HUES64 (cell line): ENCODE measurements around the gene IARS1.

Source experiments
- H3K27ac ChIP-seq: 2 replicates; pipeline ENCODE4 v1.7.0; 2013; ENCODE audit warnings: low read depth, low read length, inconsistent platforms
- H3K27me3 ChIP-seq: 2 replicates; pipeline ENCODE4 v1.6.1; 2013; ENCODE audit warnings: mild to moderate bottlenecking, low read length; ENCODE audit not compliant: insufficient read depth
- H3K36me3 ChIP-seq: 2 replicates; pipeline ENCODE4 v1.6.1; 2013; ENCODE audit warnings: mild to moderate bottlenecking, low read length; ENCODE audit not compliant: insufficient read depth
- H3K4me1 ChIP-seq: 2 replicates; pipeline ENCODE4 v1.6.1; 2013; ENCODE audit warnings: mild to moderate bottlenecking, low read length, moderate library complexity; ENCODE audit not compliant: insufficient read depth
- H3K4me3 ChIP-seq: 2 replicates; pipeline ENCODE4 v1.5.1; 2013; ENCODE audit warnings: mild to moderate bottlenecking, low read length, moderate library complexity
- H3K9ac ChIP-seq: 2 replicates; pipeline ENCODE4 v1.6.1; 2013; ENCODE audit warnings: mild to moderate bottlenecking, low read depth, low read length
- H3K9me3 ChIP-seq: 2 replicates; pipeline ENCODE4 v1.6.1; 2013; ENCODE audit warnings: low read depth, low read length; ENCODE audit not compliant: insufficient read depth
- WGBS: fragments of 150-250, 120-280 bp; methylation state at CpG from one replicate; pipeline ENCODE4 v1.1.7; 2013; ENCODE audit warnings: missing lambda C conversion rate; 5-methylcytosine and 5-hydroxymethylcytosine counted together

IARS1 gene

GRCh38 chr9:92324431-92324830, 30.9 kb upstream of the IARS1 start:
- no peak overlapping the region for H3K27ac ChIP-seq
- H3K9me3 ChIP-seq: no peaks in the 10 kb centered on the region
- H3K4me3 ChIP-seq: peak overlapping the region; percentile 83
- peaks cover 39% of the 10 kb centered on the region for H3K36me3 ChIP-seq
- 45% methylated on average over 2 of the region's 2 CpGs for WGBS
- 0 out of 2 replicates have a peak, but pooled peaks cover 8% of the 10 kb centered on the region for H3K4me1 ChIP-seq
- H3K27me3 ChIP-seq: no peaks in the 10 kb centered on the region
- peak overlapping the region; percentile 99 for H3K9ac ChIP-seq

GRCh38 chr9:92315456-92315855, 22.0 kb upstream of the IARS1 start:
- H3K27ac ChIP-seq: no peak overlapping the region
- no peaks in the 10 kb centered on the region for H3K4me1 ChIP-seq
- WGBS: 96% methylated on average over 4 of the region's 5 CpGs
- no peak overlapping the region for H3K4me3 ChIP-seq
- no peaks in the 10 kb centered on the region for H3K9me3 ChIP-seq
- no peak overlapping the region for H3K9ac ChIP-seq
- no peaks in the 10 kb centered on the region for H3K27me3 ChIP-seq
- peaks cover 92% of the 10 kb centered on the region for H3K36me3 ChIP-seq

GRCh38 chr9:92313624-92314012, 20.1 kb upstream of the IARS1 start:
- peaks cover 92% of the 10 kb centered on the region for H3K36me3 ChIP-seq
- 96% methylated on average over 2 of the region's 2 CpGs for WGBS

GRCh38 chr9:92312887-92313623, 19.6 kb upstream of the IARS1 start:
- H3K4me3 ChIP-seq: no peak overlapping the region
- 98% methylated on average over 6 of the region's 6 CpGs for WGBS
- H3K9ac ChIP-seq: no peak overlapping the region
- H3K27me3 ChIP-seq: no peaks in the 10 kb centered on the region
- no peak overlapping the region for H3K27ac ChIP-seq
- no peaks in the 10 kb centered on the region for H3K4me1 ChIP-seq
- H3K9me3 ChIP-seq: no peaks in the 10 kb centered on the region
- peaks cover 92% of the 10 kb centered on the region for H3K36me3 ChIP-seq

More at GRCh38 chr9:92313624-92314012, 20.1 kb upstream of the IARS1 start:
- Histone ChIP-seq H3K4me1 (no peaks in the 10 kb centered on the region), H3K27ac (no peak overlapping the region), H3K27me3 (no peaks in the 10 kb centered on the region), H3K9ac (no peak overlapping the region), H3K4me3 (no peak overlapping the region), H3K9me3 (no peaks in the 10 kb centered on the region)

- Histone ChIP-seq H3K27me3 (no peaks in the 10 kb centered on the region), H3K4me1 (no peaks in the 10 kb centered on the region), H3K9ac (no peak overlapping the region), H3K27ac (no peak overlapping the region), H3K9me3 (no peaks in the 10 kb centered on the region), H3K36me3 (peaks cover 93% of the 10 kb centered on the region), H3K4me3 (no peak overlapping the region)
- 95% methylated on average over 3 of the region's 3 CpGs for WGBS
Observed at GRCh38 chr9:92310562-92310961, 17.1 kb upstream of the IARS1 start.

- Histone ChIP-seq H3K9ac (no peak overlapping the region), H3K4me1 (no peaks in the 10 kb centered on the region), H3K27ac (no peak overlapping the region), H3K27me3 (no peaks in the 10 kb centered on the region), H3K4me3 (no peak overlapping the region), H3K9me3 (no peaks in the 10 kb centered on the region), H3K36me3 (peaks cover 93% of the 10 kb centered on the region)
Observed at GRCh38 chr9:92308893-92309292, 15.4 kb upstream of the IARS1 start.

GRCh38 chr9:92300936-92301335, 7.4 kb upstream of the IARS1 start:
- H3K27ac ChIP-seq: no peak overlapping the region
- H3K9me3 ChIP-seq: no peaks in the 10 kb centered on the region
- H3K36me3 ChIP-seq: peaks cover 92% of the 10 kb centered on the region
- no peak overlapping the region for H3K9ac ChIP-seq
- whole genome bisulfite sequencing: 100% methylated on average over 1 of the region's 1 CpG
- no peaks in the 10 kb centered on the region for H3K27me3 ChIP-seq
- H3K4me3 ChIP-seq: no peak overlapping the region
- no peaks in the 10 kb centered on the region for H3K4me1 ChIP-seq

GRCh38 chr9:92299116-92299515, 5.6 kb upstream of the IARS1 start:
- no peaks in the 10 kb centered on the region for H3K9me3 ChIP-seq
- 88% methylated on average over 1 of the region's 1 CpG for WGBS
- H3K4me3 ChIP-seq: no peak overlapping the region
- H3K27ac ChIP-seq: no peak overlapping the region
- H3K9ac ChIP-seq: no peak overlapping the region
- H3K36me3 ChIP-seq: peaks cover 75% of the 10 kb centered on the region
- peaks cover 7% of the 10 kb centered on the region; the same call in 1 of the 2 replicates for H3K4me1 ChIP-seq
- no peaks in the 10 kb centered on the region for H3K27me3 ChIP-seq

GRCh38 chr9:92298036-92298435, 4.5 kb upstream of the IARS1 start:
- H3K4me3 ChIP-seq: no peak overlapping the region
- WGBS: 100% methylated on average over 1 of the region's 3 CpGs
- H3K9me3 ChIP-seq: no peaks in the 10 kb centered on the region
- no peaks in the 10 kb centered on the region for H3K27me3 ChIP-seq
- H3K9ac ChIP-seq: no peak overlapping the region
- peaks cover 7% of the 10 kb centered on the region; the same call in 1 of the 2 replicates for H3K4me1 ChIP-seq
- no peak overlapping the region for H3K27ac ChIP-seq
- peaks cover 64% of the 10 kb centered on the region for H3K36me3 ChIP-seq

GRCh38 chr9:92297611-92298010, 4.1 kb upstream of the IARS1 start:
- Histone ChIP-seq H3K9ac (no peak overlapping the region), H3K36me3 (peaks cover 60% of the 10 kb centered on the region), H3K9me3 (no peaks in the 10 kb centered on the region), H3K4me1 (peaks cover 7% of the 10 kb centered on the region; the same call in 1 of the 2 replicates), H3K27me3 (no peaks in the 10 kb centered on the region), H3K27ac (no peak overlapping the region), H3K4me3 (no peak overlapping the region)
- 98% methylated on average over 3 of the region's 3 CpGs for WGBS

GRCh38 chr9:92295827-92296258, 2.3 kb upstream of the IARS1 start:
- Histone ChIP-seq H3K9ac (no peak overlapping the region), H3K9me3 (no peaks in the 10 kb centered on the region), H3K27ac (no peak overlapping the region; the same call in 1 of the 2 replicates), H3K4me3 (no peak overlapping the region), H3K36me3 (peaks cover 52% of the 10 kb centered on the region), H3K27me3 (no peaks in the 10 kb centered on the region), H3K4me1 (peaks cover 7% of the 10 kb centered on the region; the same call in 1 of the 2 replicates)
- WGBS: 81% methylated on average over 2 of the region's 4 CpGs
